AG09319 (cell line): ENCODE measurements around the gene DOC2B.

Source experiments
- DNase-seq: peaks from one replicate; pipeline ENCODE4 v3.0.0-alpha.2; 2010; ENCODE audit warnings: low read depth; ENCODE audit errors: extremely low read depth
- CTCF ChIP-seq: IDR thresholded peaks from 2 replicates; pipeline ENCODE4 v1.5.1; 2011; ENCODE audit warnings: low read depth, mild to moderate bottlenecking, inconsistent platforms, low read length, moderate library complexity

Gene DOC2B

DNA sequence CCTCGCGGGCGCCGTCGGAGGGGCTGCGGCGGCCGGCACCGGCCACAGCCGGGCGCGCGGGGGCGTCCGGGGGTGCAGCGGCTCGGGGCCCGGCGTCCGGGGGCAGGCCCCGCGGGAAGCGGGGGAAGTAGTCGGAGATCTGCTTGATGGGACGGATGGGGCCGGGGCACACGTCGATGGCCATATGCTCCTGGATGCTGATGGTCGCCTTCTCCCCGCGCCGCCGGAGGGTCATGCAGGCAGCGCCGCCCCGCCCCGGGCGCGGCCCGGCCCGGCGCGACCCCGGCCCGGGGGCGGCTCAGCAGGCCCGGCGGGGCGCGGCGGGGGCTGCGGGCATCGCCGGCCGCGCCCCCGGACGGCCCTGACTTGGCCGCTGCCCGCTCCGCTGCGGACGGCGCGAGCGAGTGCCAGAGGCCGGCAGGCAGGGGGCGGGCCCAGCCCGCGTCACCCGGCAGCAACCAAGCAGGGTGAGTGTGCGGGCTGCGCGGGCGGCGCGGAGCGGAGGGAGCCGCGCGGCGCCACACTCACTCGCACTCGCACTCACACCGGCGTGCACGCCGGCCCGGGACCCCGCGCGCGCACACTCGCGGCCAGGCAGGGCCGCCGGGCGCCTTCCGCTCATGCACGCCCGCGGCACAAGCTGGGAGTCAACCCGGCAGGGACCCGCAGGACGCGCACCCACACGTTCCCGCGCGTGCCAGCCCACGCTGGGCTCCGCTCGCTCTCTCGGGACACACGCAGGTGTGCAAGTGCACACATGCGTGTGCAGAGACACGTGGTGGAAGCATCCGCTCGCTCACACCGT is at the start of gene DOC2B:
TSS of gene DOC2B (minus strand) at position 406 of the 805 bp plus-strand sequence. CDS start at position 235, 171 bp downstream.
- no peak for DNase-seq

GRCh38 chr17:230395-230770 is 48.9 kb upstream of the DOC2B start:
- no peak for DNase-seq
- no peak for TF ChIP-seq CTCF

More for the DNA sequence above, at the start of gene DOC2B:
- TF ChIP-seq CTCF: no peak

DNA sequence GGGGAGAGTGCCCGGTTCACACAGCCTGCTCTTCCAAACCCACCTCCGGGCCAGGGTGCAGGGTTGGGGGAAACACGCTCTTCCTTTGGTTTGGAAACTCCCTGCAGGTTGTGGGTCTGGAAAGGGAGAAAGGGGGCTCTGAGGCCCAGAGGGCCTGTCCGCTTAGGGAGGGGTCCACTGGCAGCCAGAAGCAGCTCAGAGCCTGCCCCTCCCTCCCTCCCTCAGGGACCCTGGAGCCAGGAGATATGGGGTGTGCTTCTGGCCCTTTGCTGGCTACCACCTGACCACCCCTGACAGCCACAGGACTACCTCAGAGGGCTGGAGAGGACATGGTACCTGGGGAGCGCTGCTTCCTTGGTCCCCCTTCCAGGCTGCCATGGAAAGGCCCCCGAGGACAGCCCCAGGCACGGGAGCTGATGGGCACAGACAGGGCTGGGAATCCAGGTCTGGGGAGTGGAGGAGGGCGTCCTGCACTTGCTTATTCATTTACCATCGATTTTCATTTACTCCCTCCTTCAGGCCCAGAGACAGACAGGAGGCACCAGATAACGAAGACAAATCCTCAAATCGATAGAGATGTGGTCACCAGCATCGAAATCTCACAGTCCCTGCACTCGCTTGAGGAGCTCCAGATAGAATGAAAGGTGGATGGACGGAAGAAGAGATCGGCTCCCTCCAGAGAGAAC is 48.4 kb upstream of the DOC2B start:
- no peak for TF ChIP-seq CTCF

GRCh38 chr17:228951-229708 is 47.7 kb upstream of the DOC2B start:
- no peak for DNase-seq
- TF ChIP-seq CTCF: no peak

More for the DNA sequence above, 48.4 kb upstream of the DOC2B start:
- no peak for DNase-seq

- DNase-seq: no peak
- TF ChIP-seq CTCF: no peak
Observed at GRCh38 chr17:227946-228615, 46.6 kb upstream of the DOC2B start.

GRCh38 chr17:227078-227945 is 45.9 kb upstream of the DOC2B start:
- no peak for TF ChIP-seq CTCF
- DNase-seq: no peak
